ENCODE results near the gene ATR. TPM values are rescaled to one million over a fixed set of nuclear protein-coding genes. Genes with fewer than 3 reads are reported as not detected.

Gene ATR
- total RNA-seq, 1 experiment from 2014 or later: 15.8 TPM

- Histone ChIP-seq H4K5ac (ENCODE audit: insufficient read length, low read depth, low read length) (no peak overlapping the region), H3K9me3 (ENCODE audit: control insufficient read depth, low read depth, low read length) (no peaks in the 10 kb centered on the region), H3T11ph (ENCODE audit: low read length) (no peak overlapping the region), H3K56ac (ENCODE audit: insufficient read length, low read depth, low read length) (no peak overlapping the region), H2BK5ac (ENCODE audit: insufficient read length, low read length) (no peak overlapping the region), H4K8ac (replicated peaks; ENCODE audit: insufficient read length, low read depth, low read length) (no peak overlapping the region), H3K79me1 (ENCODE audit: insufficient read depth, low read depth, low read length, poor library complexity, severe bottlenecking) (no peaks in the 10 kb centered on the region), H3K9ac (ENCODE audit: extremely low read depth, insufficient read length, low read length) (no peak overlapping the region), H3K4me1 (ENCODE audit: insufficient read depth, low read length) (no peaks in the 10 kb centered on the region), H3K23ac (ENCODE audit: insufficient read length, low read depth, low read length) (no peak overlapping the region), H2BK120ac (ENCODE audit: low read depth, low read length, poor library complexity, severe bottlenecking) (no peak overlapping the region), H2BK15ac (ENCODE audit: low read depth, low read length) (no peak overlapping the region), H3K23me2 (ENCODE audit: insufficient read length, low read depth, low read length, poor library complexity, severe bottlenecking) (no peaks in the 10 kb centered on the region), H2BK20ac (ENCODE audit: low read depth, low read length, poor library complexity, severe bottlenecking) (no peak overlapping the region), H2BK12ac (ENCODE audit: insufficient read length, low read depth, low read length) (no peak overlapping the region), H3K4me2 (ENCODE audit: insufficient read depth, insufficient read length, low read length) (no peak overlapping the region), H4K20me1 (ENCODE audit: control insufficient read depth, insufficient read depth, insufficient read length) (no peaks in the 10 kb centered on the region), H4K91ac (ENCODE audit: insufficient read length, low read depth, low read length) (no peak overlapping the region), H3K14ac (ENCODE audit: insufficient read depth, low read length) (no peak overlapping the region), H3K4ac (ENCODE audit: low read depth, low read length) (no peak overlapping the region), H2AFZ (ENCODE audit: low read length) (no peak overlapping the region), H3K79me2 (ENCODE audit: insufficient read depth, low read length) (no peaks in the 10 kb centered on the region), H2AK5ac (ENCODE audit: insufficient read length, low read length) (no peak overlapping the region), H3K27ac (ENCODE audit: insufficient read length, low read depth, low read length) (no peak overlapping the region), H3K18ac (ENCODE audit: insufficient read length, low read depth, low read length) (no peak overlapping the region), H3K27me3 (ENCODE audit: insufficient read depth, low read length) (no peaks in the 10 kb centered on the region)
- DNase-seq: no peak
- H3K4me3 Mint-ChIP-seq: no peak overlapping the region
- H3K9me3 Mint-ChIP-seq: no peaks in the 10 kb centered on the region
- H3K27ac Mint-ChIP-seq: no peak overlapping the region
- TF ChIP-seq CTCF (conservative IDR thresholded peaks at IDR 0.05): no peak
- no peaks in the 10 kb centered on the region for H3K27me3 Mint-ChIP-seq (ENCODE audit: low read depth)
- H3K36me3 Mint-ChIP-seq (ENCODE audit: insufficient read depth in 1 of 3, low read depth in 3 of 3): no peaks in the 10 kb centered on the region
- peaks cover 16 to 18% of the 10 kb centered on the region in 2 experiments for H3K4me1 Mint-ChIP-seq
- WGBS (ENCODE audit: extremely low coverage, insufficient read length, low lambda C conversion rate): no CpG with 5 or more reads among the region's 2 CpGs
These were observed 43.9 kb upstream of the ATR start for GRCh38 chr3:142622405-142622804.

Data from H9 (cell line).